GM18505 (cell line): Measurements from ENCODE around the gene MTMR10.

Source experiments
- ATAC-seq: cut with Tn5 transposase; IDR thresholded peaks from one replicate; pipeline ENCODE4 v1.9.1; 2021; ENCODE audit not compliant: unreplicated experiment
- POLR2A ChIP-seq: IDR thresholded peaks from 4 replicates; pipeline ENCODE4 v1.6.1; 2011; ENCODE audit warnings: borderline replicate concordance; ENCODE audit not compliant: insufficient read depth, insufficient read length; ENCODE audit errors: extremely low read depth

The MTMR10 gene

GRCh38 chr15:30929982-30930381 is 61.4 kb downstream of the MTMR10 start:
- no peak for ATAC-seq
- TF ChIP-seq POLR2A, result no peak

- no peak for TF ChIP-seq POLR2A
These were observed 62.3 kb downstream of the MTMR10 start for GRCh38 chr15:30929064-30929669.

GRCh38 chr15:30928076-30928475 is 63.4 kb downstream of the MTMR10 start:
- no peak for TF ChIP-seq POLR2A
- ATAC-seq, result no peak

More at GRCh38 chr15:30929064-30929669, 62.3 kb downstream of the MTMR10 start:
- ATAC-seq, result no peak

GRCh38 chr15:30927148-30927761 is 64.2 kb downstream of the MTMR10 start:
- ATAC-seq, result no peak
- no peak for TF ChIP-seq POLR2A

GRCh38 chr15:30926161-30926560 is 65.3 kb downstream of the MTMR10 start:
- no peak for ATAC-seq
- TF ChIP-seq POLR2A, result no peak

- no peak for ATAC-seq
These were observed 65.7 kb downstream of the MTMR10 start for GRCh38 chr15:30925686-30926085.

GRCh38 chr15:30924353-30924752 is 67.1 kb downstream of the MTMR10 start:
- TF ChIP-seq POLR2A, result no peak
- ATAC-seq, result no peak

More at GRCh38 chr15:30925686-30926085, 65.7 kb downstream of the MTMR10 start:
- no peak for TF ChIP-seq POLR2A

- no peak for TF ChIP-seq POLR2A
- ATAC-seq, result no peak
These were observed 68.0 kb downstream of the MTMR10 start for GRCh38 chr15:30923429-30923828.

- no peak for ATAC-seq
- no peak for TF ChIP-seq POLR2A
These were observed 68.7 kb downstream of the MTMR10 start for GRCh38 chr15:30922480-30923311.

- ATAC-seq, result no peak
- TF ChIP-seq POLR2A, result no peak
These were observed 69.5 kb downstream of the MTMR10 start for GRCh38 chr15:30921781-30922479.

GRCh38 chr15:30921106-30921505 is 70.3 kb downstream of the MTMR10 start:
- no peak for TF ChIP-seq POLR2A
- no peak for ATAC-seq

- TF ChIP-seq POLR2A, result no peak
- ATAC-seq, result no peak
These were observed 71.4 kb downstream of the MTMR10 start for GRCh38 chr15:30919877-30920550.

- TF ChIP-seq POLR2A, result no peak
These were observed 73.1 kb downstream of the MTMR10 start for GRCh38 chr15:30918366-30918765.

More at GRCh38 chr15:30918366-30918765, 73.1 kb downstream of the MTMR10 start:
- no peak for ATAC-seq
